HS-5 (cell line): Measurements from ENCODE around the gene SEZ6L2.
A peak's percentile ranks its signal among the peaks of the same experiment; 100 is the strongest.
"Not testable (repeated sequence)": the region's sequence is repeated elsewhere in the genome, so short reads cannot be mapped to it uniquely, and the experiment has no call there.

Source experiments
- DNase-seq: peaks from one replicate; pipeline ENCODE4 v3.0.0-alpha.2; 2012; ENCODE audit warnings: low read depth

The SEZ6L2 gene

DNA sequence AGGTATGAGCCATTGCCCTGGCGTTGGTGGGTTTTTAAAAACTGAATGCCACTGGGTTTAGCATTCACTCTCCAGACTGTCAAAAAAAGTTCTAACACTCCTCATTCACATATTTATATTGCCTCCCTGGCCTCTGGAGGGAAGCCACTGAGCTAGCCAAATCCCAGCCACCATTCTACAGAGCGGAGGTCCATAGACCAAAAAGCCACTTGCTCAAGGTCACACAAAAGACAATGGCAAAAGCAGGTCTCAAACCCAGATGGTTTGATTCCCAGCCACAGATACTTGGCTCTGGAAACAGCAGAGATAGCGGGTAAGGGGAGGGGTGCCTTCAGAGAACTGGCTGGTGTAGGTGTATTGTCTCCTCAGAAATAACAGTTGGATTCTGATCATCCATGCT lies 18.3 kb downstream of the SEZ6L2 start:
- DNase-seq: no peak

DNA sequence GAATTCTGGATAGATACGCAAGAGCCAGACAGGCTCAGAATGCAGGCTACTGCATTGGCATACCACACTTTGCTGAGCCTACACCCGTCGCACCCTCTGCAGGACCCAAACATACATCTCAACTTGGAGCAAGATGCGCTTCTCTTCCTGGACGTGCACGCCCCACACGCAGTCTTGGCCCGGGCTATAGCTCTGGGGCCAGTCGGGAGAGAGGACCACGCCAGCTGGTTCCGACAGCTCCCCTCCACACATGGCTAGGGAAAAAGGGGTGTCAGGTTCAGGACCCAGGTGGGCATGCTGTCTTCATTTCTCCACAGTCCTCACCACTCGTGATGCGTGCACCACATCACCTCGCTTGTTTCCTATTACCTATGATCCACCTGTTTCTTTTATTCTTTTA lies 21.2 kb downstream of the SEZ6L2 start:
- DNase-seq: no peak

- no peak for DNase-seq
These were observed 21.9 kb downstream of the SEZ6L2 start for GRCh38 chr16:29877266-29877961.

GRCh38 chr16:29876594-29877249 lies 22.6 kb downstream of the SEZ6L2 start:
- DNase-seq: no peak

DNA sequence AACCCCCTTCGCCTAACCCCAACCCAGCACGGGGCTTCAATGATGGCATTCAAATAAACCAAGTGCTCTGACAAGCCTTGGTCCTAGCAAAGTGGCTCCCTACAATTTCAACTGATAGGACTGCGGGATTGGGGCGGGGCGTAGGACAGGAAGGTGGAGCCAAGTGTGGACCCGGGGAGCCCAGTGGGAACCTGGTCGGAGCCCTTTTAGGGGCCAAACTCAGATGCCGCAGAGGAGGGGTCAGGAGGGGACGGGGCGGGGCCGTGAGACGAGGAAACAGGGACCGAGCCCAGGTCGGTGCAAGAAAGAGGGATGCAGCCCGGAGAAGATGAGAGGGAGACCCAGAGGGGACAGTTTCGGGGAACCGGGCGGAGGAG lies 23.1 kb downstream of the SEZ6L2 start:
- DNase-seq: no peak

- DNase-seq: no peak
These were observed 24.1 kb downstream of the SEZ6L2 start for GRCh38 chr16:29875206-29875605.

- no peak for DNase-seq
These were observed 26.0 kb downstream of the SEZ6L2 start for GRCh38 chr16:29873319-29873718.

DNA sequence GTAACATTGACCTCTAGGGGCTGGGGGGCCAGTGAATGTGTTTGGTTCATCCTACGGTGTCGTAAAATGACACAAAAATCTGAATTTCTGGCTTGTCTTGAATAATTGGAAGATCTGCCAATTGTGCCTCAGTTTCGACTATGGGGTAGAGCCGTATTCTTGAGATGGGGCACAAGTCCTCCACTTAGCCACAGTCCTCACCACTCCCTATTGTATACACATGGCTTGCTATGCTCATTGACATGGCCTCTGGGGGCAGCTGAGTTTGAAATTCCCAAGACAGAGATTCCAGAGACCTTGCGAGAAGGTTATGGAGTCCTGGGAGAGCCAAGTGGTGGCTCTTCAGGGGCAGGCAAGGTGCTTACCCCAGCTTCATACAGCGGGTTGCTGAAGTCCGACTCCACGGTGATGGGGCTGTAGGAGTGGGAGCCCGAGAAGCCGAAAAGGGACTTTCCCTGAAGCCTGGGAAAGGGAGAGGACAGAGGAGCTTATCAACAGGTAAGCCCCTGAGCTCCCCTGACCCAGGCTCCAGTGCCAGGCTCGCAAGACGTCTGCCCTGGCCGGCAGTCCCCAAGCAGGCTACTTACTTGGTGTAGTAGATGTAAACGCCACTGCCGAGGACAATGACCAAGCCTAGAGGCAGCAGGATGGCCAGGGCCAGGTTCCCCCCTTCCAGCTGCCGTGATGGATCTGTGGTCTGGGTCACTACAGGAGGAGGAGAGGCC lies 27.4 kb downstream of the SEZ6L2 start:
- no peak for DNase-seq

DNA sequence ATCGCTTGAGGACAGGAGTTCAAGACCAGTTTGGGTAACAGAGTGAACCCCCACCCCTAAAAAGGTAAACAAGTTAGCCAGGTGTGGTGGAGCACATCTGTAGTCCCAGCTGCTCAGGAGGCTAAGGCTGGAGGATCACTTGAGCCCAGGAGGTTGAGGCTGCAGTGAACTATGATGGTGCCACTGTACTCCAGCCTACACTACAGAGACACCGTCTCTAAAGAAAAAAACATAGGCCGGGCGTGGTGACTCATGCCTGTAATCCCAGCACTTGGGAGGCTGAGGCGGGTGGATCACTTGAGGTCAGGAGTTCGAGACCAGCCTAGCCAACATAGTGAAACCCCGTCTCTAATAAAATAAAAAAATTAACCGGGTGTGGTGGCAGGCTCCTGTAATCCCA lies 30.3 kb downstream of the SEZ6L2 start:
- not testable (repeated sequence) for DNase-seq

DNA sequence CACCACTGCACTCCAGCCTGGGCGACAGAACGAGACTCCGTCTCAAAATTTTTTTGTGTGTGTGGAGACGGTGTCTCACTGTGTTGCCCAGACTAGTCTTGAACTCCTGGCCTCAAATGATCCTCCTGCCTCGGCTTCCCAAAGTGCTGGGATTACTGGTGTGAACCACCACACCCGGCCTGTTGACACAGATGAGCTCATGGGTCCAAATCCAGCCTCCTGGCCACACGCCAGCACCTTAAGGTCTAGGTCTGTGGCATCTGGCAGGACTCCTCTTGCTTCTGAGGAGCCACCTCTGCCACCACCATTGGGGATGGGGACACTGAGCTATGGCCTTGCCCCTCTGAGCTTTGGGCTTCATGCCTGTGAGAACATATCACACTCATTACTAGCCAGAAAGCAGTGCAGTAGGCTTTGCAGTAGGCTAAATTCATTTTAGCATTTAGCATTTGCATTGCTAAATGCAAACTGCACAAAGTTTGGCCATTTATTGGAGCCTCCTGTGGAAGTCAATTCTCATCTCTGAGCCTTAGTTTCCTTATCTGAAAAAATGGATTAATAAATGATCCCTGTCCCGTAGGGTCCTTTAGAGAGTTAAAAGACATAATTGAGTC lies 30.8 kb downstream of the SEZ6L2 start:
- no peak for DNase-seq

DNA sequence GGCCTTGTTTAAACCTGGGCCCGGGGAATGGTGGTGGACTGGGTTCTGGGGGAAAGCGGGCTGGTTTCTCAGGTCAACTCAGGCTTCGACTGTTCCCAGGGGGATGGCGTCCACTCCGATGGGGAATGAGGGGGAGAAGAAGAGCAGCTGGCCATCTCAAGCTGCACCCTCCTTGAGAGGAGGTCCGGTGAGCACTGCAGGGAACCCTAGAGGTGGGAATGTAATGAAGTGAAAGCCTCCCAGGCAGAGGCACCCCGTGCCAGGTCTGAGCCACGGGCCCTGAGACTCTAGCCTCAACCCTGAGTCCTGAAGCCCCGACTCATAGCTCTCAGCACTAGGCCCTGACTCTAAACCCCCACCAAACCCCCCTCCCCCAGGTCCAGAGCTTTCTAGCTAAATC lies 35.1 kb downstream of the SEZ6L2 start:
- no peak for DNase-seq

DNA sequence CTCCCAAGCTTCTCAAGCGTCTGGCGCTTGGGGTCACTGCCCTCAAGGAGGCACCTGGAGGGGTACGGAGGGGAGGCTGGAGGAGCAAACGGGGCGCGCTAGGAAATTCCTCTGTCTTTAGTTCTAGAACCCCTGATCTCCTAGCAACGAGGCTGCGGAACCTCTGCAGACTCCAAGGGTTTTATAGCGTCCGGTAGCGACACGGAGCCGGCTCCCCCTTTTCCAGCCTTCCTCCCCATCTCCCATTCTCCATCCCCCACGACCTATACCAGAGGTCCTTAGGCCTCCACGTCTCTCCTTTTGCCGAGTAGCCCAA lies 35.7 kb downstream of the SEZ6L2 start:
- DNase-seq: no peak

- DNase-seq: peak; percentile 99
These were observed 36.3 kb downstream of the SEZ6L2 start, which contains the start of gene CDIPT for GRCh38 chr16:29862884-29863668. TSS of gene CDIPT (minus strand) at chr16:29863226. CDS start at chr16:29862857, 369 bp downstream.

GRCh38 chr16:29862383-29862883 lies 36.9 kb downstream of the SEZ6L2 start:
- DNase-seq: no peak

- DNase-seq: no peak
These were observed 39.1 kb downstream of the SEZ6L2 start for GRCh38 chr16:29860218-29860617.

GRCh38 chr16:29858974-29859373 lies 40.4 kb downstream of the SEZ6L2 start:
- no peak for DNase-seq

DNA sequence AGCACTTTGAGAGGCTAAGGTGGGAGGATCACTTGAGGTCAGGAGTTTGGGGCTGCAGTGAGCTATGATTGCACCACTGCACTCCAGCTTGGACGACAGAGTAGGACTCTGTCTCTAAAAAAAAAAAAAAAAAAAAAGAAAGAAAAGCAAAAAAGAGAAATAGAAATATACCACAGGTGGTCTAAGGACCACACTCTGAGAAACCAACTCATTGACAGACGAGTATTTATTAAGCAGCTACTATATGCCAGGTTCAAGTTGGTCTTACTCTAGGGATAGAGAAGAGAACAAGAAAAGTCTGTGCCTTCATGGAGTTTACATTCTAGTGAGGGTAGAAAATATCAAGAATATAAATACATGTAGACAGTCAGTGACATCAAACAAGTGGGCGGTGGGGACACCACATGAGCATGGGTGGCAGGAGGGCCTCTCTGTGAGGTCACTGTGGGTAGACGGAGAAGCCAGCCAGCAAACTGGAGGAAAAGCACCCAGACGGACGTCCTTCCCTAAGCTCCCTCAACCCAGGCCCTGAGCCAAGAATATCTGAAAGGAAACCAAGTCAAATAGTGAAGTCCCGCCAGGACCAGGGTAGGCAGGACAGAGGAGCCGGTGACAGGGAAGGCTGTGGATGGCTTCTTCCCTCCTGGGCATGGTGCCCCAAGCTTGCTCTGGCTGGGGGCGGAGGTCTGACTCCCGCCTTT lies 41.1 kb downstream of the SEZ6L2 start:
- DNase-seq: no peak

- peak; percentile 25 for DNase-seq
These were observed 42.1 kb downstream of the SEZ6L2 start for GRCh38 chr16:29857133-29857760.

DNA sequence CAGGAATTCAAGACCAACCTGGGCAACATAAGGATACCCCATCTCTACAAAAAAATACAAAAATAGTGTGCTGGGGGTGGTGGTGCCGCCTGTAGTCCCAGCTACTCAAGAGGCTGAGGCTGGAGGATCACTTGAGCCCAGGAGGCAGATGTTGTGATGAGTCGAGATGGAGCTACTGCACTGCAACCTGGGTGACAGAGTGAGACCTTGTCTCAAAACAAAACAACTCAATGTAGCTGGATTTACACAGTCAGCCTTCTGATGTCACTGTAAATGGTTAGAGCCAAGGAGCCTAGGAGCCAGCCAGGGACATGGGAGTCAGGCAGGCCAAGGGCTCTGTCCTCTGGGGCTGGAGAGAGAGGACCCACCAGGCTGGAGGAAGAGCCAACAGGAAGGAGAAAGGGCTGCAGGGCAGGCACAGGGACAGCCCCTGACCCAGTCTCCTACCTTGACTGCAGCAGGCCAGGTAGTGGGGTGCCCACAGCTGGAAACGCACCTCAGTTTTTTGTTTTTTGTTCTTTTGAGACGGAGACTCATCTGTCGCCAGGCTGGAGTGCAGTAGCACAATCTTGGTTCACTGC lies 44.7 kb downstream of the SEZ6L2 start:
- DNase-seq: no peak

GRCh38 chr16:29852654-29853053 lies 46.7 kb downstream of the SEZ6L2 start:
- no peak for DNase-seq
